ENCODE results near the gene CCL8.

CCL8 gene

DNA sequence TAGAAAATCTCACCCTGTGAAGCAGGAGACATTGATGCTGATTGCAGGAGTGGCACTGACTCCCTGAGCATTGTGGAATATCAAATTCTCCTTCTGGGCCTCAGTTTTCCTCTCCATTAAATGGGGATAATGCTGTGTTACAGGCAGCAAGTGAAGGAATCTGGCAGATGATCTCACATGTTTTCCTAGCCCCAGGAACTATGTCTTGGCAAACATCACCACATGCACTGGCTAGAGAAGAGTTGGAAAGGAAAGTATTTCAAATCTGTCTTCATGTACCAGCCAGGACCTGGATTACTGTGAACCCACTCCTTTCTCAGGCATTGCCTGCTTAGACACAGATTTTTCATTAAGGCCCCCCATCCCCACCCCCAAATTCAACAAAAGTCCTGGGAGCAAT lies 13.6 kb upstream of the CCL8 start:
- Histone ChIP-seq H3K79me2 (ENCODE audit: control insufficient read depth, low read length) (no peaks in the 10 kb centered on the region), H3K9me3 (ENCODE audit: control insufficient read depth, insufficient read depth, low read length) (no peaks in the 10 kb centered on the region), H4K20me1 (ENCODE audit: control insufficient read depth, insufficient read depth, low read depth, low read length) (no peaks in the 10 kb centered on the region), H3K4me1 (ENCODE audit: control insufficient read depth, low read length) (no peaks in the 10 kb centered on the region), H3F3A (ENCODE audit: control insufficient read depth, insufficient read depth) (no peaks in the 10 kb centered on the region), H3K4me2 (ENCODE audit: low read length) (no peak overlapping the region), H3K36me3 (ENCODE audit: control insufficient read depth, low read length) (no peaks in the 10 kb centered on the region), H3K9me2 (replicated peaks; ENCODE audit: control insufficient read depth, low read length) (no peaks in the 10 kb centered on the region), H3K27ac (ENCODE audit: low read depth, low read length) (no peak overlapping the region), H3K27me3 (ENCODE audit: control insufficient read depth, low read length) (no peaks in the 10 kb centered on the region; the same call in 1 of the 2 replicates), H3K4me3 (ENCODE audit: low read length) (no peak overlapping the region)
- TF ChIP-seq, protein P1, sequence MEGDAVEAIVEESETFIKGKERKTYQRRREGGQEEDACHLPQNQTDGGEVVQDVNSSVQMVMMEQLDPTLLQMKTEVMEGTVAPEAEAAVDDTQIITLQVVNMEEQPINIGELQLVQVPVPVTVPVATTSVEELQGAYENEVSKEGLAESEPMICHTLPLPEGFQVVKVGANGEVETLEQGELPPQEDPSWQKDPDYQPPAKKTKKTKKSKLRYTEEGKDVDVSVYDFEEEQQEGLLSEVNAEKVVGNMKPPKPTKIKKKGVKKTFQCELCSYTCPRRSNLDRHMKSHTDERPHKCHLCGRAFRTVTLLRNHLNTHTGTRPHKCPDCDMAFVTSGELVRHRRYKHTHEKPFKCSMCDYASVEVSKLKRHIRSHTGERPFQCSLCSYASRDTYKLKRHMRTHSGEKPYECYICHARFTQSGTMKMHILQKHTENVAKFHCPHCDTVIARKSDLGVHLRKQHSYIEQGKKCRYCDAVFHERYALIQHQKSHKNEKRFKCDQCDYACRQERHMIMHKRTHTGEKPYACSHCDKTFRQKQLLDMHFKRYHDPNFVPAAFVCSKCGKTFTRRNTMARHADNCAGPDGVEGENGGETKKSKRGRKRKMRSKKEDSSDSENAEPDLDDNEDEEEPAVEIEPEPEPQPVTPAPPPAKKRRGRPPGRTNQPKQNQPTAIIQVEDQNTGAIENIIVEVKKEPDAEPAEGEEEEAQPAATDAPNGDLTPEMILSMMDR (IDR thresholded peaks at IDR 0.05; ENCODE audit: low read depth, low read length, poor library complexity, severe bottlenecking): no peak
- no peak for TF ChIP-seq EZH2phosphoT487 (IDR thresholded peaks at IDR 0.05; ENCODE audit: borderline replicate concordance, low read length)

DNA sequence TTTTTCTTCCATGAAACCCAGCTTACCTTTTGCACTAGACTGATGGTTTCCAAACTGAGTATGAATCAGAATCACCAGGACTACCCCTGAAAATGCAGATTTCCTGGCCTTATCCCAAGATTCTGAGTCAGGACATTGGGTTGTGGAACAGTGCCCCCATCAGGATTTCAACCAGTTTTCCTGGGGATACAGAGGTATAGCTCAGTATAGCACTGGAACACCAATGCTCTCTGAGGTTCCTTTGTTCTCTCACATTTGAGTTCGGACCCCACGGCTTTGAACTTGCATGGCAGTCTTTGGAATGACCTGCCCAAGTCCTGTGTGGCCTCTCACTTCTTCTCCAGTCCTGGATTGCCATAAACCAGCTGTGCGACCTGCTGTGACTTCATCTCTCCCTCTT lies 12.8 kb upstream of the CCL8 start:
- no peaks in the 10 kb centered on the region for H3K9me3 ChIP-seq (ENCODE audit: control insufficient read depth, insufficient read depth, low read length)
- no peaks in the 10 kb centered on the region for H3F3A ChIP-seq (ENCODE audit: control insufficient read depth, insufficient read depth)
- no peaks in the 10 kb centered on the region; the same call in 1 of the 2 replicates for H3K27me3 ChIP-seq (ENCODE audit: control insufficient read depth, low read length)
- no peak overlapping the region for H3K27ac ChIP-seq (ENCODE audit: low read depth, low read length)
- H3K4me1 ChIP-seq (ENCODE audit: control insufficient read depth, low read length): no peaks in the 10 kb centered on the region
- H4K20me1 ChIP-seq (ENCODE audit: control insufficient read depth, insufficient read depth, low read depth, low read length): no peaks in the 10 kb centered on the region
- H3K36me3 ChIP-seq (ENCODE audit: control insufficient read depth, low read length): no peaks in the 10 kb centered on the region
- no peaks in the 10 kb centered on the region for H3K9me2 ChIP-seq (replicated peaks; ENCODE audit: control insufficient read depth, low read length)
- no peak overlapping the region for H3K4me2 ChIP-seq (ENCODE audit: low read length)
- no peak overlapping the region for H3K4me3 ChIP-seq (ENCODE audit: low read length)
- no peaks in the 10 kb centered on the region for H3K79me2 ChIP-seq (ENCODE audit: control insufficient read depth, low read length)
- TF ChIP-seq, protein P1 (IDR thresholded peaks at IDR 0.05; ENCODE audit: low read depth, low read length, poor library complexity, severe bottlenecking): no peak
- TF ChIP-seq EZH2phosphoT487 (IDR thresholded peaks at IDR 0.05; ENCODE audit: borderline replicate concordance, low read length): no peak

DNA sequence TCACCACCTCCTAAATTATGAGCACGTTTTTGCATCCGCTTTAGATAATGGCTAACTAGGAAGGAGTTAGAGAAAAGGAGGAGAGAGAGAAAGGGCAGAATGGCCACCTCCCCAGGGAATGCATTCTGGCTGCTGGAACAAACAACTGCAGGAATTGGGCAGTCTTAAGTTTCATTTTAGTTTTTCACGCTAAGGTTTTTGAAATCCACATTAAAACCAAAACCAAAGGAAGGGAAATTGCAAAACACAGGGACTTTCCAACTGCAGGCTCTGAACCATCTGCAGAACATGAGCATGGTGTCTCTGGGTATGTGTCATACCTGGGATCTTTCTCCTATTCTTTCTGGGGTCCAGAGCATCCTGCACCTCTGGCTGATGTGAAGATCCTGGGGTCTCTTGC lies 12.1 kb upstream of the CCL8 start:
- Histone ChIP-seq H4K20me1 (ENCODE audit: control insufficient read depth, insufficient read depth, low read depth, low read length) (no peaks in the 10 kb centered on the region), H3K4me2 (ENCODE audit: low read length) (no peak overlapping the region), H3K36me3 (ENCODE audit: control insufficient read depth, low read length) (no peaks in the 10 kb centered on the region), H3K9me3 (ENCODE audit: control insufficient read depth, insufficient read depth, low read length) (no peaks in the 10 kb centered on the region), H3K27me3 (ENCODE audit: control insufficient read depth, low read length) (no peaks in the 10 kb centered on the region; the same call in 1 of the 2 replicates), H3K4me1 (ENCODE audit: control insufficient read depth, low read length) (no peaks in the 10 kb centered on the region), H3K4me3 (ENCODE audit: low read length) (no peak overlapping the region), H3F3A (ENCODE audit: control insufficient read depth, insufficient read depth) (no peaks in the 10 kb centered on the region), H3K79me2 (ENCODE audit: control insufficient read depth, low read length) (no peaks in the 10 kb centered on the region), H3K9me2 (replicated peaks; ENCODE audit: control insufficient read depth, low read length) (no peaks in the 10 kb centered on the region), H3K27ac (ENCODE audit: low read depth, low read length) (no peak overlapping the region)
- TF ChIP-seq, protein P1 (IDR thresholded peaks at IDR 0.05; ENCODE audit: low read depth, low read length, poor library complexity, severe bottlenecking): no peak
- TF ChIP-seq EZH2phosphoT487 (IDR thresholded peaks at IDR 0.05; ENCODE audit: borderline replicate concordance, low read length): no peak
